ENCODE data around the gene CCDC9. TPM values are rescaled to one million over a fixed set of nuclear protein-coding genes. Genes with fewer than 3 reads are reported as not detected.

CCDC9 gene
- total and polyA plus RNA-seq, 2 of the 13 experiments (the other 11 are each of a cell fraction or from before 2014, with no cell fraction given), result 2.9 to 6.3 TPM

DNA sequence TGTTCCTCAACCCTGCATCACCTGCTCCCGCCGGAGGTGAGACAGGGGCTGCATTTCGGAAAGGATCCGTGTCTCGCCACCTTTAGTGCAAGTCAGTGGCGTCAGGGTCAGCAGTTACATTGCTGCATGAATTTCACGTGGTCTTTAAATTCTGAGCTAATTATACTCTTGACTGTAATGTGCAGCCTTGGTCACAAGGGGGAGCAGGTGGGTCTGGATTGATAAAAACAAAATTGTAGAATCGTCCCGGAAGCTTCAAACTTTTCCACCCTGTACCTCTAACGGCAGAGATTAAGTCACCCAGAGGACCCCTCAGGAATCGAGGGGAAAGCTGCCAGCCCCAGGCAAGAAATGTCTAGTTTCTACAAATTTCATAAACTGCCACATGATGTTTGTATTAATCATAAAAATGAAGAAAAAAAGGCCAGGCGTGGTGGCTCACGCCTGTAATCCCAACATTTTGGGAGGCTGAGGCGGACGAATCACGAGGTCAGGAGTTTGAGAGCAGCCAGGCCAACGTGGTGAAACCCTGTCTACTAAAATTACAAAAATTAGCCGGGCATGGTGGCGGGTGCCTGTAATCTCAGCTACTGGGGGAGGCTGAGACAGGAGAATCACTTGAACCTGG, 45.5 kb upstream of the CCDC9 start (continued):
- peak; percentile 72 for TF ChIP-seq RBM22 (optimal IDR thresholded peaks at IDR 0.05; ENCODE audit: low read length)
- no peak for TF ChIP-seq MBNL3 (CRISPR knock-in tag; conservative IDR thresholded peaks at IDR 0.05)
- TF ChIP-seq TGIF2 (CRISPR knock-in tag; IDR thresholded peaks at IDR 0.05), result 0 out of 2 replicates have a peak, but pooled peaks have one; percentile 23
- TF ChIP-seq SIN3A (IDR thresholded peaks at IDR 0.05; ENCODE audit: borderline replicate concordance, low read depth, low read length), result no peak
- no peak for TF ChIP-seq NR2F6 (IDR thresholded peaks at IDR 0.05)
- no peak for TF ChIP-seq NR2F6 (CRISPR knock-in tag; IDR thresholded peaks at IDR 0.05)
- TF ChIP-seq ZNF557 (CRISPR knock-in tag; IDR thresholded peaks at IDR 0.05), result no peak
- no peak for TF ChIP-seq ZNF383 (CRISPR knock-in tag; IDR thresholded peaks at IDR 0.05; ENCODE audit: borderline replicate concordance)
- TF ChIP-seq MYC (CRISPR knock-in tag; IDR thresholded peaks at IDR 0.05; ENCODE audit: borderline replicate concordance), result peak; percentile 38; the same call in 1 of the 2 replicates
- no peak for TF ChIP-seq ZNF253 (CRISPR knock-in tag; IDR thresholded peaks at IDR 0.05; ENCODE audit: borderline replicate concordance)
- no peak for TF ChIP-seq SOX13 (IDR thresholded peaks at IDR 0.05)
- TF ChIP-seq SOX13 (CRISPR knock-in tag; conservative IDR thresholded peaks at IDR 0.05 in 1 of 2, IDR thresholded peaks at IDR 0.05 in 1 of 2), result no peak
- no peak for TF ChIP-seq CHCHD3 (CRISPR knock-in tag; IDR thresholded peaks at IDR 0.05)
- no peak for TF ChIP-seq SIN3B (IDR thresholded peaks at IDR 0.05; ENCODE audit: low read length)
- TF ChIP-seq ZFP90 (CRISPR knock-in tag; IDR thresholded peaks at IDR 0.05; ENCODE audit: borderline replicate concordance), result no peak
- 0 out of 2 replicates have a peak, but pooled peaks have one; percentile 31 for TF ChIP-seq KLF11 (CRISPR knock-in tag; IDR thresholded peaks at IDR 0.05)
- TF ChIP-seq, protein P1, sequence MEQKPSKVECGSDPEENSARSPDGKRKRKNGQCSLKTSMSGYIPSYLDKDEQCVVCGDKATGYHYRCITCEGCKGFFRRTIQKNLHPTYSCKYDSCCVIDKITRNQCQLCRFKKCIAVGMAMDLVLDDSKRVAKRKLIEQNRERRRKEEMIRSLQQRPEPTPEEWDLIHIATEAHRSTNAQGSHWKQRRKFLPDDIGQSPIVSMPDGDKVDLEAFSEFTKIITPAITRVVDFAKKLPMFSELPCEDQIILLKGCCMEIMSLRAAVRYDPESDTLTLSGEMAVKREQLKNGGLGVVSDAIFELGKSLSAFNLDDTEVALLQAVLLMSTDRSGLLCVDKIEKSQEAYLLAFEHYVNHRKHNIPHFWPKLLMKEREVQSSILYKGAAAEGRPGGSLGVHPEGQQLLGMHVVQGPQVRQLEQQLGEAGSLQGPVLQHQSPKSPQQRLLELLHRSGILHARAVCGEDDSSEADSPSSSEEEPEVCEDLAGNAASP (CRISPR knock-in tag; IDR thresholded peaks at IDR 0.05; ENCODE audit: borderline replicate concordance), result 0 out of 2 replicates have a peak, but pooled peaks have one; percentile 28
- no peak for TF ChIP-seq IKZF4 (CRISPR knock-in tag; IDR thresholded peaks at IDR 0.05; ENCODE audit: borderline replicate concordance, low read depth, not compliant biosample characterization)
- TF ChIP-seq ZNF501 (CRISPR knock-in tag; IDR thresholded peaks at IDR 0.05), result 0 out of 2 replicates have a peak, but pooled peaks have one; percentile 47
- 0 out of 2 replicates have a peak, but pooled peaks have one; percentile 26 for TF ChIP-seq RXRB (CRISPR knock-in tag; IDR thresholded peaks at IDR 0.05; ENCODE audit: borderline replicate concordance)
- TF ChIP-seq ISX (CRISPR knock-in tag; conservative IDR thresholded peaks at IDR 0.05), result no peak
- TF ChIP-seq, protein P2, sequence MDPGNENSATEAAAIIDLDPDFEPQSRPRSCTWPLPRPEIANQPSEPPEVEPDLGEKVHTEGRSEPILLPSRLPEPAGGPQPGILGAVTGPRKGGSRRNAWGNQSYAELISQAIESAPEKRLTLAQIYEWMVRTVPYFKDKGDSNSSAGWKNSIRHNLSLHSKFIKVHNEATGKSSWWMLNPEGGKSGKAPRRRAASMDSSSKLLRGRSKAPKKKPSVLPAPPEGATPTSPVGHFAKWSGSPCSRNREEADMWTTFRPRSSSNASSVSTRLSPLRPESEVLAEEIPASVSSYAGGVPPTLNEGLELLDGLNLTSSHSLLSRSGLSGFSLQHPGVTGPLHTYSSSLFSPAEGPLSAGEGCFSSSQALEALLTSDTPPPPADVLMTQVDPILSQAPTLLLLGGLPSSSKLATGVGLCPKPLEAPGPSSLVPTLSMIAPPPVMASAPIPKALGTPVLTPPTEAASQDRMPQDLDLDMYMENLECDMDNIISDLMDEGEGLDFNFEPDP (CRISPR knock-in tag; conservative IDR thresholded peaks at IDR 0.05), result no peak
- TF ChIP-seq, protein P3, sequence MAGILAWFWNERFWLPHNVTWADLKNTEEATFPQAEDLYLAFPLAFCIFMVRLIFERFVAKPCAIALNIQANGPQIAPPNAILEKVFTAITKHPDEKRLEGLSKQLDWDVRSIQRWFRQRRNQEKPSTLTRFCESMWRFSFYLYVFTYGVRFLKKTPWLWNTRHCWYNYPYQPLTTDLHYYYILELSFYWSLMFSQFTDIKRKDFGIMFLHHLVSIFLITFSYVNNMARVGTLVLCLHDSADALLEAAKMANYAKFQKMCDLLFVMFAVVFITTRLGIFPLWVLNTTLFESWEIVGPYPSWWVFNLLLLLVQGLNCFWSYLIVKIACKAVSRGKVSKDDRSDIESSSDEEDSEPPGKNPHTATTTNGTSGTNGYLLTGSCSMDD (CRISPR knock-in tag; IDR thresholded peaks at IDR 0.05), result no peak
- TF ChIP-seq NR2C2 (CRISPR knock-in tag; IDR thresholded peaks at IDR 0.05; ENCODE audit: borderline replicate concordance), result no peak
- TF ChIP-seq ZNF567 (CRISPR knock-in tag; IDR thresholded peaks at IDR 0.05; ENCODE audit: borderline replicate concordance), result no peak
- no peak for TF ChIP-seq BRD4 (CRISPR knock-in tag; IDR thresholded peaks at IDR 0.05)
- TF ChIP-seq ZKSCAN1 (IDR thresholded peaks at IDR 0.05; ENCODE audit: low read length), result no peak
- peak; percentile 47; the same call in 1 of the 2 replicates for TF ChIP-seq ZKSCAN8 (CRISPR knock-in tag; IDR thresholded peaks at IDR 0.05; ENCODE audit: borderline replicate concordance)
- TF ChIP-seq RELA (CRISPR knock-in tag; IDR thresholded peaks at IDR 0.05), result no peak
- TF ChIP-seq CENPX (CRISPR knock-in tag; IDR thresholded peaks at IDR 0.05), result no peak
